ENCODE results near the gene PDE6B. TPM values are rescaled to one million over a fixed set of nuclear protein-coding genes. Genes with fewer than 3 reads are reported as not detected.

The PDE6B gene
- total RNA-seq, 1 donor from 2014 or later: 15.1 TPM

GRCh38 chr4:600850-601515 lies 24.4 kb upstream of the PDE6B start:
- DNase-seq (ENCODE audit: low spot score): no peak

GRCh38 chr4:601612-602558 lies 23.5 kb upstream of the PDE6B start:
- DNase-seq (ENCODE audit: low spot score): no peak

- no peak for DNase-seq (ENCODE audit: low spot score)
These were observed 22.8 kb upstream of the PDE6B start for GRCh38 chr4:602559-602942.

- no peak for DNase-seq (ENCODE audit: low spot score)
These were observed 21.2 kb upstream of the PDE6B start for GRCh38 chr4:604131-604530.

GRCh38 chr4:605702-606425 lies 19.5 kb upstream of the PDE6B start:
- DNase-seq (ENCODE audit: low spot score): no peak

- DNase-seq (ENCODE audit: low spot score): no peak
These were observed 17.1 kb upstream of the PDE6B start for GRCh38 chr4:608236-608635.

- DNase-seq (ENCODE audit: low spot score): no peak
These were observed 15.8 kb upstream of the PDE6B start for GRCh38 chr4:609400-610050.

- no peak for DNase-seq (ENCODE audit: low spot score)
These were observed 14.7 kb upstream of the PDE6B start for GRCh38 chr4:610411-611261.

GRCh38 chr4:612052-612748 lies 13.2 kb upstream of the PDE6B start:
- no peak for DNase-seq (ENCODE audit: low spot score)

- DNase-seq (ENCODE audit: low spot score): no peak
These were observed 12.6 kb upstream of the PDE6B start for GRCh38 chr4:612749-613125.

GRCh38 chr4:613126-613525 lies 12.2 kb upstream of the PDE6B start:
- DNase-seq (ENCODE audit: low spot score): no peak

- DNase-seq (ENCODE audit: low spot score): no peak
These were observed 9.3 kb upstream of the PDE6B start for GRCh38 chr4:616091-616490.

GRCh38 chr4:616911-617643 lies 8.3 kb upstream of the PDE6B start:
- DNase-seq (ENCODE audit: low spot score): no peak

GRCh38 chr4:617644-618641 lies 7.4 kb upstream of the PDE6B start:
- DNase-seq (ENCODE audit: low spot score): no peak

- no peak for DNase-seq (ENCODE audit: low spot score)
These were observed 5.2 kb upstream of the PDE6B start for GRCh38 chr4:620201-620600.

GRCh38 chr4:620851-621261 lies 4.5 kb upstream of the PDE6B start:
- no peak for DNase-seq (ENCODE audit: low spot score)

- DNase-seq (ENCODE audit: low spot score): no peak
These were observed 3.9 kb upstream of the PDE6B start for GRCh38 chr4:621296-622070.

Data from ureter (tissue), 1 donor.